GM19463 (cell line): ENCODE results near the gene RPL27A.

Experiments used
- ATAC-seq: cut with Tn5 transposase; IDR thresholded peaks from one replicate; pipeline ENCODE4 v1.9.1; 2021; ENCODE audit warnings: mild to moderate bottlenecking, moderate library complexity; ENCODE audit not compliant: unreplicated experiment

The RPL27A gene

DNA sequence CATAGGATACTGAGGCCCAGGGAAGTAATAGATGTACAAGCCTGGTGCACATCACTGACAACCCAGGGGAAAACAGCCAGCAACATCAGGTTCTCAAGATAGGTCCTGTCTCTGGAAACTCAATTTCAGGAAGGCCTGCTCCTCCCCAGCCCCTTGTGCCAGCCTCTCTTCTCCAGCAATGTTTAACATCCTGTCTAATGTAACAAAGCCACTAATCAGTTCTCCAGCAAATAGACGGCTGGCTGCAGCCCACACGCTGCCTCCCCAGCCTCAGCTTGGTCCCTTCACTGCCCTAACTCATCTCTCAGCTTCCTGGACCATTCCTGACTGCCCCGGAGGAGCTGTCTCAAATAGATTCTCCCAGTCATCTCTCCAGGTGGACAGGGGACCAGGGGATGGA, 37.8 kb downstream of the RPL27A start:
- no peak for ATAC-seq

- ATAC-seq = no peak
Observed at GRCh38 chr11:8720868-8721608, 38.4 kb downstream of the RPL27A start.

GRCh38 chr11:8721609-8722500, 39.3 kb downstream of the RPL27A start:
- no peak for ATAC-seq

DNA sequence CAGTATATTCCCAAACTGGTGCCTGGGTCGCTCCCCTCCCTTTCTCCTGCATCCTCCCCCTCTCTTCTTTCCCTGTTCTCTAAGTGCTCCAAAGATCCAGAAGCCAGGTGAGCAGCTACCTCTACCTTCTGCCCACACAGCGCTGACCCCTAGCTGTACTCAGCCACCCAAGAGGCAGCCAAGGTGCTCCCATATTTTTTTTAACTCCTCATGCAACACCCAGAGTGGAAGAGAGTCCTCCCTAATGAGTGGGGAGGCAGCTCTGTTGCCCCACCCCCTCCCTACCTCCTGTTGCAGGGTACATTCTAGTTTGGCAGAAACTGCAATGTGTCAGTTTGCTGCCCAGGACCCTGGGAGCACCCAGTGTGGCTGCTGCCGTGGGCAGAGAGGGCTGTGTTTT, 40.2 kb downstream of the RPL27A start:
- ATAC-seq = no peak

DNA sequence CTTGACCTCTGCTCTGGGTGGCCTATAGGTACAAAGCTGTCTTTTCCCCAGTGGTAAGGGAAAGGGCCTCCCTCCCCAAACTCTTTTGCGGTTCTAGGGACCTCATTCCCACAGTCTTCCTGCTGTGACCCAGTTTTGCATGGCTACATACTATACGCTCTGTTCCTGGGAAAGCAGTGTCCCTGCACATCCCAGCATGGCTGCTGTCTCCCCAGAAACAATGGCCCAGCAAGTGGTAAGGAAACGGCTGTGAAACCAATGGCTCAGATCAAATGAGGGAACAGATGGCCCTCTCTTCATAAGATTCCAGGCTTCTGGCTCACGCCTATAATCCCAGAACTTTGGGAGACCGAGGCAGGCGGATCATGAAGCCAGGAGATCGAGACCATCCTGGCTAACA, 41.1 kb downstream of the RPL27A start:
- no peak for ATAC-seq

DNA sequence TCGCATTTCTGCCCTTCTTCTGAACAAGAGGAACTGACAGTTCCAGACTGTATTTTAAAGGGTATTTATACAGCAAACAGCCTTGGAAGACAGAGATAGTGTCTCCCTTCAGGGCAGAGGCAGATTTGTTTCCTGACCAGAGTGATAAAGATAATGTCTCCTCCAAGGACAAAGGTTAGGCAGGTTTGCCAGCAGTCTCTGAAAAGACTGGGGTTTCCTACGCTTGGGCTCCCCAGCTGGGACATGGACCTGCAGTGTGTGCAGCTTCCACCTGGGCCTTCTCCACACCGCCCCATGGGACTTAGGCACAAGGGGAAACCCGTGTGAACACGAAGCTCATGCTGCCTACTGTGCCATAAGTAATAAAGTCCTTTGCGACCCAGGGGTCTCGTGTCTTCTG, 42.1 kb downstream of the RPL27A start:
- ATAC-seq = no peak

- no peak for ATAC-seq
Observed at GRCh38 chr11:8726395-8726794, 43.8 kb downstream of the RPL27A start.

GRCh38 chr11:8728563-8728962, 46.0 kb downstream of the RPL27A start:
- no peak for ATAC-seq

DNA sequence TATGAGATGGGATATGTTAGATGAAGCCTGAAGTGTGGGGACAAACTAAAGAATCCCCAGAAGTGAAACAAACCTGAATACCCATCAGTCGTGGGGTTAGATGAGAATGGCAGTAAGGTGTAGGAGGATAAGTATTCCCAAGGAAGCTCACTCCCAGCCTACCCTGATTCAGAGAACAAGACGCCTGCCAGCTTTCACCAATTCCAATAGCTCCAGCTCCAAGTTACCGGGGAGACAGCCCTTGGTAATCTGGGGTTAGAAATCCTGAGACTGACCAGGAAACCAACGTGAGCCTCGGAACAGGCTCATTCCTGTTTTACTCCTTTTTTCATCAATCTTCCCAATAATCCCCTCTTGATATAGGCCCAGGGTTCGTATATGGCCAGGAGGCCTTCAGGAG, 46.5 kb downstream of the RPL27A start:
- no peak for ATAC-seq

DNA sequence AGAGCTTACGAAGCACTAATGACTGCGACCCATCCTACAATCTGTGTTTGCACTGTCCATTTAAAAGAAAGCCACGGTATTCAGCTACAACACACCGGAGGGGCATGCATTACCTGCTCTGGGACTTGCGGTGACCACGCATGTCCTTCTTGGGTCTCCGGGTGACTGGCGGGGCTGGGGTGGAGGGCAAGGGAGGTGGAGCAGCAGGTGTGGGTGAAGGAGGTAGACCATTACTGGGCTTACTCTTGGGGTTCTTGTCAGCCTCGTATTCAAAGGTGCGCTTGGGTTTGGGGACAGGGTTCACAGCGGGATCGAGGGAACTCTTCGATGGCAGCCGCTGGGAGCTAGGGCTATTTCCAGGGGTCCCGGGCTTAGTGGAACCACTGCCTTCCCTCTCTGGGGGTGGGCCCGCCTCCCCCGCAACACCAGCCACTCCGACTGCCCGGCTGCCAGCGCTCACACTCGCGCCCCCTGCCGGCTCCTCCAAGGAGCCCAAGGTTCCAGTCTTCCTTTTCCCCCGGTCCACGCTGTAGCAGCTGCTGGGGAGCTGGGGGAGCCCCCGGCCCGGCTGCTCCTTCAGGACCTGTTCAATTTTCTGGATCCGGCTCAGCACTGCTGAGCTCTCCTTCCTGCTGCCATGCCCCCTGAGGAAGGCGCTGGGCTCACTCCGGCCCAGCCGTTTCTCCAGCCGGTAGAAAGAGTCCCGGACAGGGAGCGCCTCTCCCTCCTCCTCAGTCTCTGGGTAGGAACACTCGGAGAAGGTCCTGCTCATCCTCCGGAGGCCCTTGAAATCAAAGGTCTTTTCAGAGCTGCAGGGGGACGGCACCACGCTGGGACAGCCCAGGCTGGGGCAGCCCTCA, 47.5 kb downstream of the RPL27A start:
- no peak for ATAC-seq

DNA sequence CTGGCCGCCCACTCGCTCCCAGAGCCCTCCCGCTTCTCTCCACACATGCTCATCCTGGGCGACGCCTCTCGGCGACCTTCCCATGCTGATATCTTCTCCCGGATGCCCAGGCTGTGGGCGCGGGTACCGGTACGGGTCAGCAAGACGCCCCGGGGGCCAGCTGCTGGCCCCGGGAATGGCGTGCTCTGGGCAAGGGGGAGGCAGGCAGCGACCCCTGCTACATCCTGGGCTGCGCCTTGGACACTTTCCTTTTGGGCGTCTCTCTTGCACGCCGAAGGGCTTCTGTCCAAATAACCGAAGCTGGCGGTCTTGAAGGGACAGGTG, 48.1 kb downstream of the RPL27A start:
- no peak for ATAC-seq

GRCh38 chr11:8731647-8732323, 49.2 kb downstream of the RPL27A start:
- no peak for ATAC-seq

DNA sequence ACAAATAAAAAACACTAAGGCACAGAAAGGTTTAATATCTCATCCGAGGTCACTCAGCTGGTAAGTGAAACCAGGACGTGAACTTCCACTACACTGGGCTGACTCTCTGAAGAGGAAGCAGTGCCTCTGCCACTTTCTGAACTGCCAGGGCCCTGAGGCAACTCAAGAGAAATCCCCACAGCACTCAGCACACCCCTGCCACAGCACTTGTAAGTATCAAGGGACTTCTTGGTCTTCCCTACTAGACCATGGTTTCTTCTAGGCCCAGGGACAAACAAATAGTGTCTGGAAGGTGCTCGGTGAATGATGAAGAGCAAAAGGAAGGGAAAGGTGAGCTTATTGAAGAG, 49.7 kb downstream of the RPL27A start:
- peak; percentile 91 for ATAC-seq

GRCh38 chr11:8732748-8733241, 50.2 kb downstream of the RPL27A start:
- ATAC-seq = peak; percentile 4

- ATAC-seq = no peak
Observed at GRCh38 chr11:8733852-8734251, 51.3 kb downstream of the RPL27A start.

- ATAC-seq = no peak
Observed at GRCh38 chr11:8735094-8735493, 52.5 kb downstream of the RPL27A start.

DNA sequence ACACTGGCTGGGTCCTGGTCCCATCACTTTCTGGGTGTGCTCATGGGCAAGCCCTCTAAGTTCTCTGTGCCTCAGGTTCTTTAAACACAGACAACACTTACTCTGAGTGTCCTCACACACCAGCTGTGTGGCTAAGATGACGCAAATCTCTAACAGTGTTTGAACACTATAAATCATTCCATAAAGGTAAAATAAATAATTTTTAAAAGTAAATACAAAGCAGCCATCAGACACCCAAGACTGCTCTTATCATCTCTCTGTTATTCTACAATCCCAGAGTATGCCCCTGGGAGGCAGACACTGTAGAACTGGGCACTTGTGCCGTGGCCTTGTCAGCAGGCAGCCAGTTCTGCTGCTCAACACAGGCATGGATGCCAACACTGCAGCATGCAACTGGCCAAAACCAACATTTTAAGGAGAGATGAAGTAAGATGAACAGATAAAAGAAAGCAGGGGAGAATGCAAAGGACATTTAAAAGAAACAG, 56.8 kb downstream of the RPL27A start:
- no peak for ATAC-seq
